Psoas muscle (tissue), 8 donors: ENCODE results near the gene PRPF38B. TPM values are rescaled to one million over a fixed set of nuclear protein-coding genes. Genes with fewer than 3 reads are reported as not detected.

Experiments
- ATAC-seq, 4 donors: fragments of 200-7000 bp; cut with Tn5 transposase; one replicate each; pipeline ENCODE4 v1.9.1; 2020; ENCODE audit warnings: moderate library complexity in 3 of 4, mild to moderate bottlenecking in 2 of 4
- DNase-seq, 2 donors: peaks; one replicate each; pipeline ENCODE4 v3.0.0-alpha.2; 2020
- H3K27ac ChIP-seq: fragments of 200-600 bp; one replicate; pipeline ENCODE4 v1.8.0; 2022
- H3K27me3 ChIP-seq, 3 donors: fragments of 200-600 bp in 1 of 3; one replicate each; pipeline versions ENCODE4 v1.6.1 to v1.8.0; 2013 to 2022; ENCODE audit warnings: low read length in 2 of 3, mild to moderate bottlenecking in 2 of 3, moderate library complexity in 1 of 3; ENCODE audit not compliant: insufficient read depth in 3 of 3
- H3K36me3 ChIP-seq, 2 donors: fragments of 200-600 bp in 1 of 2; one replicate each; pipeline versions ENCODE4 v1.6.1 to v1.8.0; 2013 to 2022; ENCODE audit warnings: low read depth in 1 of 2, mild to moderate bottlenecking in 1 of 2, moderate library complexity in 1 of 2; ENCODE audit not compliant: insufficient read depth in 1 of 2
- H3K4me1 ChIP-seq: fragments of 200-600 bp; one replicate; pipeline ENCODE4 v1.8.0; 2022
- H3K4me3 ChIP-seq: fragments of 200-600 bp; one replicate; pipeline ENCODE4 v1.8.0; 2022; ENCODE audit warnings: mild to moderate bottlenecking
- H3K9me3 ChIP-seq: fragments of 200-600 bp; one replicate; pipeline ENCODE4 v1.8.0; 2022
- WGBS, 3 donors: extraction: QIAGEN DNeasy Blood & Tissue Kit; methylation state at CpG; one replicate each; pipeline versions ENCODE4 v1.1.6 to v1.1.7; 2013; 5-methylcytosine and 5-hydroxymethylcytosine counted together
- intact Hi-C, 2 donors: fragments of 100-400 bp; cut with DNase I; formaldehyde crosslinking; loops; one replicate each; pipeline versions ENCODE4 v1.11.0 to v1.14.2; 2022
- polyA plus RNA-seq, 3 donors: library from polyadenylated mRNA; stranded (reverse); fragments of 200-250 nt; gene quantifications; one replicate each; pipeline ENCODE4 v1.2.3, GENCODE V29; 2013
- total RNA-seq, 4 donors: library from RNA; stranded (reverse); fragmentation: NEBNext Ultra II Directional in 2 of 4; extraction: Animal tissue kit (Norgen Biotek cat#: 25700) in 2 of 4; gene quantifications; one replicate each; pipeline versions ENCODE4 v1.2.1 to v1.2.4, GENCODE V29; 2021 to 2023
- TF ChIP-seq, protein P1 (sequence below): fragments of 200-600 bp; IDR thresholded peaks from one replicate; pipeline ENCODE4 v1.8.0; 2022; ENCODE audit warnings: antibody characterized with exemption
- donor health status: healthy with polysubstance abuse.
- donor health status: DM: no; HTN: no; CAD: no; lungs with moderate emphysema.
- donor health status: Bipolar disorder and iron deficiency.
- donor health status: healthy.
- donor health status: DM: yes; HTN: yes; CAD: no.
- donor health status: DM: no; HTN: no; CAD: no.
- donor health status: DM: no; HTN: no; CAD: no.
- donor health status: DM: yes; HTN: yes; CAD: no.

PRPF38B gene
- total and polyA plus RNA-seq, 7 donors = 13.3 to 28.9 (median 18.8) TPM

DNA sequence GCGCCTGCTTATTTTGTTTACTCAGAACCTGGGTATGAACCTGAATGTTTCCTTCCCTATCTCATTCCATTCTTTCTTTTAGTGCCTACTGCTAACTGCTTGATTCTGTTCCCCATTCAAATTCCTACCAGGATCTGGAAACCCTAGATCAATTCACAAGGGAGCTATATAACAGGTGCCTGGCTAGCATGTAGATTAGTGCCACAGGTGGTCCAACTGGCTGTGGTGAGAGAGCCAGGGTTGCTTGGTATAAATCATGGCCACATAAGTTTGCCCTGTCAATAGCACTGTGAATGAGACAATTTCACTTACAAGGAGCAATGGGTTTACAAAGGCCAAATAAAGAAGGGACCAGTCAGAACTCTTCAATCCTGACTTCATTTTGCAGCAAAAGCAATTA lies 6.6 kb upstream of the PRPF38B start:
- intact Hi-C loops = no loop called here
- H3K4me1 ChIP-seq = peaks cover 1% of the 10 kb centered on the region
- no peak overlapping the region for H3K4me3 ChIP-seq
- H3K9me3 ChIP-seq = no peaks in the 10 kb centered on the region
- H3K27ac ChIP-seq = no peak overlapping the region
- WGBS, 3 donors = 63 to 76% (median 67%) methylated on average over 1 of the region's 1 CpG
- H3K27me3 ChIP-seq = no peaks in the 10 kb centered on the region
- DNase-seq (no peak), ATAC-seq (no peak)
- TF ChIP-seq, protein P1, sequence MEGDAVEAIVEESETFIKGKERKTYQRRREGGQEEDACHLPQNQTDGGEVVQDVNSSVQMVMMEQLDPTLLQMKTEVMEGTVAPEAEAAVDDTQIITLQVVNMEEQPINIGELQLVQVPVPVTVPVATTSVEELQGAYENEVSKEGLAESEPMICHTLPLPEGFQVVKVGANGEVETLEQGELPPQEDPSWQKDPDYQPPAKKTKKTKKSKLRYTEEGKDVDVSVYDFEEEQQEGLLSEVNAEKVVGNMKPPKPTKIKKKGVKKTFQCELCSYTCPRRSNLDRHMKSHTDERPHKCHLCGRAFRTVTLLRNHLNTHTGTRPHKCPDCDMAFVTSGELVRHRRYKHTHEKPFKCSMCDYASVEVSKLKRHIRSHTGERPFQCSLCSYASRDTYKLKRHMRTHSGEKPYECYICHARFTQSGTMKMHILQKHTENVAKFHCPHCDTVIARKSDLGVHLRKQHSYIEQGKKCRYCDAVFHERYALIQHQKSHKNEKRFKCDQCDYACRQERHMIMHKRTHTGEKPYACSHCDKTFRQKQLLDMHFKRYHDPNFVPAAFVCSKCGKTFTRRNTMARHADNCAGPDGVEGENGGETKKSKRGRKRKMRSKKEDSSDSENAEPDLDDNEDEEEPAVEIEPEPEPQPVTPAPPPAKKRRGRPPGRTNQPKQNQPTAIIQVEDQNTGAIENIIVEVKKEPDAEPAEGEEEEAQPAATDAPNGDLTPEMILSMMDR = no peak
- H3K36me3 ChIP-seq = no peaks in the 10 kb centered on the region

DNA sequence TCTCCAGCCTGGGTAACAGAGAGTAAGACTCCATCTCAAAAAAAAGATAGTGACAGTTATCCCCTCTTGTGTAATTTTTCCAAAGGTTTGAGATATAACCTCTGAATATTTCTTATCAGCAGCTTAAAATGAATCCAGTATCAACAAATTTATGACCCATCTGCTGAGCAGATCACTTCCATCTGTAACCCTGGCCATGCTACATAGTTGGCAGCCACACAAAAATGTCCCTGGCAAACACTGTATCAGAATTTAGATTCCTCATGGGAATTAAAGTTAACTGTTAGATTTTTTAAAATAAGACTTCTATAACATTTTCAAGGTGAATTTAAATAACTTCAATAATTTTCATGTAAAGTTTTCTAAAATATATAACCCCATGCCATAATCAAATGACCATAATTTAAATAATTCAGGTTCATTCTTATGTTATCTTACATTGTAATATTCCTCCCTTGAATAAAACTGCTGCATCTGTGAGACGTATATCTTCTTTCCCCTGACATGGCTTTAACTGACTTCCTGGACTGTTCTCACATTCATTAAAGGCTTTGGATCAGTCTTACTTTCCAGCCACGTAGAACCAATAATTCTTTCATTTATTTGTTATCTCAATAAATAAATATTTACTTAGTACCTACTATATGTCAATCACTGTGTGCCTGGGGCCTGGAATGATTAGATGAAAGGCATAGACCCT lies 5.3 kb upstream of the PRPF38B start:
- Histone ChIP-seq H3K4me3 (no peak overlapping the region), H3K36me3 (no peaks in the 10 kb centered on the region), H3K9me3 (no peaks in the 10 kb centered on the region), H3K27me3 (no peaks in the 10 kb centered on the region), H3K4me1 (peaks cover 11% of the 10 kb centered on the region), H3K27ac (no peak overlapping the region)
- intact Hi-C loops = no loop called here
- no peak for ATAC-seq
- no peak for DNase-seq
- 57 to 59% (median 57%) methylated on average over 2 of the region's 2 CpGs for WGBS, 3 donors
- TF ChIP-seq, protein P1 = no peak

DNA sequence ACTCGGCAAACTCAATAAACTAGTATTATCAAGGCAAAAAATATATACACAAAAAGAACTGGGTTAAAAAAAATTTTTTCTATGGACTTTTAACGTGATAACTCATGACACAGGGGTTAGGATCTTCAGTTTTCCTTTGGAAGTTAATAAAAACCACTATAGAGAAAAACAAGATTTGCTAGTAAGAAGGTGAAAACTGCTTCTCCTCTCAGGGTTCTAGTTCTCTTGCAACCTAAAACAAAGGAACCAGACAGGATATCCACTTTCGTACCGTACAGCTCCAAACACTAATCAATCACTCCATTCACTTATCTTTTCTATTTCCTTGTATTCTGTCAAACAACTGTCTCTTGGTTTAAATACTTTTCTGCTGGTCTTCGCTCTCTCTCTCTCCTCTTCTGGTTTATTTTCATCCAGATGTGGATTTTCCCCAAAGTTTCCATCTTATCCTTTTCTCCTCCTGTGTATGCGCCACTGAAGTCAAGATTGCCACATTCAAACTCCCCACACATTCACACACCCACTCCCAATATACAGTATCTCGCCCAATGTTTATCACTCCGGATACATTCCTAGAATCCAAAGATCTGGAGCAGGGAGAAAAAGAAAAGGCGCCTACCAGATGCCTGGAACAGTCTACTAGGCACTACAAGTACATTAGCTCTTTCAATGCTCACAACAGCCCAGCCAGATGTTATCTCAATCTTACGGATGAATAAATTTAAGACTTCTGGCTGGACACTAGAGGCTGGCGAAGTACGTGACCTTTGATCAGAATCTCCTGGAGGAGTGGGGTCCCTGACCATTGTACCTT lies 775 bp upstream of the PRPF38B start:
- TF ChIP-seq, protein P1 = no peak
- WGBS, 3 donors = 21 to 24% (median 23%) methylated on average over 12 of the region's 12 CpGs
- no peak for DNase-seq
- Histone ChIP-seq H3K9me3 (no peaks in the 10 kb centered on the region), H3K4me1 (peaks cover 30% of the 10 kb centered on the region), H3K4me3 (peak overlapping the region; percentile 85), H3K27me3 (no peaks in the 10 kb centered on the region), H3K27ac (peak overlapping the region; percentile 99), H3K36me3 (peaks cover 0 to 12% of the 10 kb centered on the region in 2 donors)
- peak in 2 of 4 donors; percentile 5 to 6 for ATAC-seq
- intact Hi-C loops = loop anchor here in 1 of 2 donors (5.0 kb wide), 1 partner anchor 56 kb away; the partner anchor contains the start of gene STXBP3

GRCh38 chr1:108692724-108693655 lies 880 bp downstream of the PRPF38B start:
- Histone ChIP-seq H3K9me3 (no peaks in the 10 kb centered on the region), H3K27ac (peak overlapping the region; percentile 99), H3K4me1 (peaks cover 30% of the 10 kb centered on the region), H3K36me3 (peaks cover 6 to 29% of the 10 kb centered on the region in 2 donors), H3K4me3 (peak overlapping the region; percentile 85), H3K27me3 (no peaks in the 10 kb centered on the region)
- WGBS, 3 donors = 0 to 2% (median 1%) methylated on average over 36 of the region's 36 CpGs
- peak in 1 of 2 donors; percentile 56 for DNase-seq
- peak; percentile 61 to 73 (median 67) for ATAC-seq
- TF ChIP-seq, protein P1 = no peak
- intact Hi-C loops = loop anchor here in 1 of 2 donors (5.0 kb wide), 1 partner anchor 54 kb away; the partner anchor contains the start of gene STXBP3
